Stimulated activated CD8-positive, alpha-beta memory T cell treated with anti-CD3 and anti-CD28 coated beads, Interleukin-4, amount 100 ng/mL, for 1 hour (primary cell): Measurements from ENCODE around the gene GJC2.

Source experiments
- DNase-seq, 2 donors: peaks; one replicate each; pipeline ENCODE4 v3.0.0-alpha.2; 2020; ENCODE audit warnings: low read depth in 2 of 2, low spot score in 1 of 2

The GJC2 gene

DNA sequence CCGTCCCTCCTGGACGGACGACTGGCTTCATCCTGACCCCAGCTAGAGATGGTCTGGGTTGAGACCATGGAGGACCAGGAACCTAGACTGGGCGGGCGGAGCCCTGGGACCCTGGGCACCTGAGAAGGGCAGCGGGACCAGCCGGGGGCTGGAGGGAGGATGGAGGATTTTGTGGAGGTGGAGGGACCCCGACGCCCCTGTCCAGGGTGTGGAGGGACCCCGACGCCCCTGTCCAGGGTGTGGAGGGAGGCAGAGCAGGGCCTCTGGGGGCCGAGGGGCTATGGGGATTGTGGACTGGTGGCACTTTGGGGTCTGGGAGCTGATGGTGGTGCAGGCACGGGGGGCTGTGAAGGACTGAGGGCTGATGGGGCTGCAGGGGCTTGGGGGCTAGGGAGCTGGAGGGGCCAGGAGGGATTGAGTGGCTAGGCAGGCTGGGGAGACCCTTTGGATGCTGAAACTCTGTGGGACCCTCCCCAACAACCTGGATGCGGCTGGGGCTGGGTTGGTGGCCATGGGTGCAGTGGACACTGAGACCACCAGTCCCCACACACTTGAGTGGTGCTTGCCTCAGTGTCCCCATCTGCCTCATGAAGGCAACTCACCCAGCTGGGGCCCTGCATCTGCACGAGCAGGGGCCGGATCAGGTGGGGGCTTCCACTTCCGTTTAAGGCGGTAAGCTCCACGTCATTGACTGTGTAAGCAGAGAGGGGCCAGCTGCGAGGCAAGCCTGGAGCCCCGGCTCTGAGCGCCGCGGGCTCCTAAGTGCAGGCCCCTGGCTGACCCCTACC, 7.4 kb downstream of the GJC2 start:
- DNase-seq, result no peak

DNA sequence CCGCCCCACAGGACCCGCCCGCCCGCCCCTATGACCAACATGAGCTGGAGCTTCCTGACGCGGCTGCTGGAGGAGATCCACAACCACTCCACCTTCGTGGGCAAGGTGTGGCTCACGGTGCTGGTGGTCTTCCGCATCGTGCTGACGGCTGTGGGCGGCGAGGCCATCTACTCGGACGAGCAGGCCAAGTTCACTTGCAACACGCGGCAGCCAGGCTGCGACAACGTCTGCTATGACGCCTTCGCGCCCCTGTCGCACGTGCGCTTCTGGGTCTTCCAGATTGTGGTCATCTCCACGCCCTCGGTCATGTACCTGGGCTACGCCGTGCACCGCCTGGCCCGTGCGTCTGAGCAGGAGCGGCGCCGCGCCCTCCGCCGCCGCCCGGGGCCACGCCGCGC, 8.0 kb downstream of the GJC2 start:
- DNase-seq, result no peak

- no peak for DNase-seq
These were observed 8.6 kb downstream of the GJC2 start for GRCh38 chr1:228158151-228159007.

- no peak for DNase-seq
These were observed 9.4 kb downstream of the GJC2 start for GRCh38 chr1:228159008-228159665.

- no peak for DNase-seq
These were observed 10.6 kb downstream of the GJC2 start for GRCh38 chr1:228160201-228160761.

DNA sequence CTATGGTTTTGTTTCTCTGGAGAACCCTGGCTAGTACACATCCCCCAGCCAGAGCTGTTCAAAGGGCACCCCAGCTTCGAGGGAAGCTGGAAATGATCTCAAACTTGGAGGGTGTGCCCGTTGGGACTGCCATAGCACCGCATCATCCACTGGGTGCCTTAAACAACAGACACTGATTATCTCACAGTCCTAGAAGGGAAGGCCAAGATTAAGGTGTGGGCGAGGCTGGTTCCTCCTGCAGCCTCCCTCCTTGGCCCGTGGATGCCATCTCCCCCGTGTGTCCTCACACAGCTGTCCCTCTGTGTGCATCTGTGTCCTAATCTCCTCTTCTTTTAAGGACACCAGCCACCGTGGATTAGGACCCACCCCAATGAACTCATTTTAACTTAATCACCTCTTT, 11.6 kb downstream of the GJC2 start:
- DNase-seq, result no peak

- DNase-seq, result no peak
These were observed 12.1 kb downstream of the GJC2 start for GRCh38 chr1:228161866-228162265.

GRCh38 chr1:228162286-228163006, 12.7 kb downstream of the GJC2 start:
- DNase-seq, result no peak

- DNase-seq, result no peak
These were observed 13.4 kb downstream of the GJC2 start for GRCh38 chr1:228163007-228163753.

DNA sequence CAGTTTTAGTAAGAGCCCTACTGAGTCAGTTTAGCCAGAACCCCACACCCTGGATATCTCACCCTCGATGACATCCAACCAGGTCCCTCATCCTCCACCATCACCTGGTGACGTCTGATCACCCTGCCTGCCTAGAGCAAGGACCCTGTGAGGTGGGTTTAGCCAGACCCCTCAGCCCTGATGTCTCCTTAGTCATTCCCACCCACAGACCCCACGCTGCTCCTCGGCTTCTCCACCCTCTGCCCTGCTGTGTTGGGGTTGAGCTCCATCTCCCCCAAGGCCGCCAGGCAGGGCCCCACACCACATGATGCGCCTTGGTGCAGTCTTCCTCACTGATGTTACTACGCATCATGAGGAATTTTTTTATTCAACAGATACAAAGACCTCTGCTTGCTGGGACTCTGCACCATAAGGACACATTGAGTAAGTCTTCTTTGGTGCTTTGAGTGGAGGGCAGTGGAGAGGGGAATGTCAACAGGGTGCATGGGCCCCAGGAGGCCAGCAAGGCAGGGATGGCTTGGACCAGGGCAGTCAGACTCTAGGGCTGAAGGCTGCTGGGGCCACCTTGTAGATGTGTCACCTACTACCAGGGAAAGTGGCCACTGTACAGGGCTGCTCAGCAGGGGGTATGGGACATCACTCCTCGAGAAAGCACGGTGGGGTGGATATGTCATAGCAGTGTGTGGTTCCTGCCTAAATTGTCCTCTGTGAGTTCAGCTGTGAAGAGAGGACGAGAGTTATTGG, 14.2 kb downstream of the GJC2 start:
- DNase-seq, result no peak

- no peak for DNase-seq
These were observed 15.0 kb downstream of the GJC2 start for GRCh38 chr1:228164561-228165371.

DNA sequence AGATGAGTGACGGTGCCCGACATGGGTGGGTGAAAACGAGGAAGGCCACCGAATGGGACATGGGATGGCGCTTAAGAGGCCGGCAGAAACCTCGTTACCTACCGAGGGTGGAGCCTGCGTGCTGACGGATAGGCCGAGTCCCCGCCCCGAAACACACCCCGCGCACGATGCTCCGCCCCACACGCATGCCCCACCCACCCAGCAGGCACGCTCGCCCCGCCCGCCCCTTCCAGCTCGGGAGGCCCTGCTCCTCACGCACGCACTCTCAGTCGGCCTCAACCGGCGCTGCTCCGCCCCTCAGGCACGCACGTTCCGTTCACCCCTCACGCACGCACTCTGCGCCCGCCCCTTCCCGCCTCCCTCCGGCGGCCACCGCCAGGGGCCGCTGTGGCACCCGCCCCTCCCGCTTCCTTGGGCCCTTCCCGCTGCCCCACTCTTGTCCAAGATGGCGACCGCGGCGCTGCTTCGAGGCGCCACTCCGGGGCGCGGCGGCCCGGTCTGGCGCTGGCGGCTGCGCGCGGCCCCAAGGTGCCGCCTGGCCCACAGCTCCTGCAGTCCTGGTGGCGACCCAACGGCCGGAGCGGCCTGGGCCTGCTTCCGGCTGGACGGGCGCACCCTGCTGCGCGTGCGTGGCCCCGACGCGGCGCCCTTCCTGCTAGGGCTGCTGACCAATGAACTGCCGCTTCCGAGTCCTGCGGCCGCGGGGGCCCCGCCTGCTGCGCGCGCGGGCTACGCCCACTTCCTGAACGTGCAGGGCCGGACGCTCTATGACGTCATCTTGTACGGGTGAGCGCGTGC, 15.8 kb downstream of the GJC2 start, which contains the start of gene IBA57:
Gene IBA57 (plus strand): TSS at position 433 of the 798 bp plus-strand sequence. CDS start 13 bp downstream, at position 446.
- DNase-seq, result peak; percentile 98 to 99

- peak; percentile 17 to 24 for DNase-seq
These were observed 16.6 kb downstream of the GJC2 start for GRCh38 chr1:228166170-228166936.

DNA sequence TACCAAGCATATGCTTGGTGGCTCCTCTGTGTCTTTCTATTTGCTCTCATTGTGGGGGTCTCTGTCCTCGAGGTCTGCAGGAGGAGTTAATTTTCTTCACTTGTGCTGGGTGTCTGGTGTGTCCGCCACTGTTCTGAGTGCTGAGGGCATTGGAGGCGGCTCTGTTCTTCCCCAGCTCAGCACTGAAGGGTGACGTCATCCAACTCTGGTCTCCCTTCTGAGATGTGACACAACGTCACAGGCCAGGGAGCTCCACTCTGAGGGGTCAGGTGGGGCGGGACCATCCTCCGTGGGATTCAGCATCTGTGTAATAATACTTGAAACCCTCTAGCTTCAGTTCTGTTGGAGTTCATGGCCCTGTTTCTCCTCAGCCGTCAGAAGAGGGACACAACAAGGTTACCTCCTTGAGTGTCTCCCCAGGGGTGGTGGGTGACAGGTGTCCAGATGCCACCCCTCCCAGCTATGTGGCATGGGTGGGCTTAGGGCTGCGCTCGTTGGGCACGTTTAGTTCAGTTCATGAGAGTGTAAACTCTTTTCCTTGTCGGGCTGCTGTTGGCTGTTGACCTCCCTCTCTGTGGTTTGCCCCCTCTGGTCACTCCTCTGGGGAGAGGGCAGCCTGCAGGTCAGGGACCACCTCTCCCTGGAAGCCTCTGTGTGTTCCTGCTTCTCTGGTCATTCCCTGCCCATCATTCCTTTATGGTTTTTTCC, 19.0 kb downstream of the GJC2 start:
- DNase-seq, result no peak

GRCh38 chr1:228169345-228169744, 19.6 kb downstream of the GJC2 start:
- DNase-seq, result no peak

DNA sequence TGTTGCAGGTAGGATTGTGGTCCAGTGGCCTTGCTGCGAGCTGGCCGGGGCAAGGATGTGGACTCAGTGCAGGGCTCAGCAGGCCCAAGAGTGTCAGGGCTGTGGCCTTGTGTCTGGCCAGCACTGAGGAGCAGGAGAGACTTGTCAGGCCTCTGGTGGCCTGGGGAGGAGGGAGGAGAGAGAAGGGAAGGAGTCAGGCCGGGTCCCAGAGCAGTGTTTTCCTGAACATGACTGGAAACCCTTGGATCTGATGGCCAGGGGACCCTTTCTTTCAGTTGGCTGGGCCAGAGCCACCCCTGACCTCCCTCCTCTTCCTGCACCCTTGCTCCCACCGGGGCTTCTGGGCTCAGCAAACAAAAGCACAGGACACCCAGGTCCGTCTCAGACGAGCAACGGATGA, 20.9 kb downstream of the GJC2 start:
- no peak for DNase-seq
